RWPE2 (cell line): Measurements from ENCODE around the gene KPTN.

ENCODE experiments used
- ATAC-seq: fragments of 200-7000 bp; cut with Tn5 transposase; 3 replicates; pipeline ENCODE4 v1.9.1; 2021; ENCODE audit warnings: low read depth
- DNase-seq: peaks from one replicate; pipeline ENCODE4 v3.0.0-alpha.2; 2020; ENCODE audit warnings: low spot score
- H3K27ac ChIP-seq: fragments of 450-650 bp; 2 replicates; pipeline ENCODE4 v1.5.1; 2017; ENCODE audit warnings: mild to moderate bottlenecking; ENCODE audit not compliant: poor library complexity, severe bottlenecking
- H3K27me3 ChIP-seq: fragments of 250-450 bp; sonication (Bioruptor Pico); 2 replicates; pipeline ENCODE4 v1.5.1; 2021; ENCODE audit warnings: mild to moderate bottlenecking, moderate library complexity; ENCODE audit not compliant: insufficient read depth, poor library complexity, severe bottlenecking
- H3K36me3 ChIP-seq: fragments of 250-450 bp; sonication (Bioruptor Pico); 2 replicates; pipeline ENCODE4 v1.5.1; 2020; ENCODE audit warnings: low read depth, mild to moderate bottlenecking, moderate library complexity
- H3K4me1 ChIP-seq: fragments of 250-450 bp; sonication (Bioruptor Pico); 2 replicates; pipeline ENCODE4 v1.5.1; 2021; ENCODE audit warnings: mild to moderate bottlenecking, moderate library complexity; ENCODE audit not compliant: insufficient read depth, poor library complexity, severe bottlenecking
- H3K4me3 ChIP-seq: fragments of 250-450 bp; sonication (Bioruptor Pico); 2 replicates; pipeline ENCODE4 v1.5.1; 2021; ENCODE audit warnings: mild to moderate bottlenecking, moderate library complexity; ENCODE audit not compliant: severe bottlenecking
- H3K9me3 ChIP-seq: fragments of 250-450 bp; sonication (Bioruptor Pico); 2 replicates; pipeline ENCODE4 v1.5.1; 2021; ENCODE audit warnings: mild to moderate bottlenecking, moderate library complexity; ENCODE audit not compliant: severe bottlenecking
- CTCF ChIP-seq: fragments of 450-650 bp; IDR thresholded peaks from one replicate; pipeline ENCODE4 v1.5.1; 2017; ENCODE audit warnings: mild to moderate bottlenecking, moderate library complexity; ENCODE audit not compliant: poor library complexity, severe bottlenecking

KPTN gene

GRCh38 chr19:47471381-47471732 lies 12.7 kb downstream of the KPTN start:
- Histone ChIP-seq H3K9me3 (no peaks in the 10 kb centered on the region), H3K4me1 (no peaks in the 10 kb centered on the region), H3K27ac (no peak overlapping the region), H3K4me3 (no peak overlapping the region), H3K27me3 (peaks cover 36% of the 10 kb centered on the region), H3K36me3 (no peaks in the 10 kb centered on the region)
- ATAC-seq (no peak), DNase-seq (no peak)
- TF ChIP-seq CTCF, result no peak

DNA sequence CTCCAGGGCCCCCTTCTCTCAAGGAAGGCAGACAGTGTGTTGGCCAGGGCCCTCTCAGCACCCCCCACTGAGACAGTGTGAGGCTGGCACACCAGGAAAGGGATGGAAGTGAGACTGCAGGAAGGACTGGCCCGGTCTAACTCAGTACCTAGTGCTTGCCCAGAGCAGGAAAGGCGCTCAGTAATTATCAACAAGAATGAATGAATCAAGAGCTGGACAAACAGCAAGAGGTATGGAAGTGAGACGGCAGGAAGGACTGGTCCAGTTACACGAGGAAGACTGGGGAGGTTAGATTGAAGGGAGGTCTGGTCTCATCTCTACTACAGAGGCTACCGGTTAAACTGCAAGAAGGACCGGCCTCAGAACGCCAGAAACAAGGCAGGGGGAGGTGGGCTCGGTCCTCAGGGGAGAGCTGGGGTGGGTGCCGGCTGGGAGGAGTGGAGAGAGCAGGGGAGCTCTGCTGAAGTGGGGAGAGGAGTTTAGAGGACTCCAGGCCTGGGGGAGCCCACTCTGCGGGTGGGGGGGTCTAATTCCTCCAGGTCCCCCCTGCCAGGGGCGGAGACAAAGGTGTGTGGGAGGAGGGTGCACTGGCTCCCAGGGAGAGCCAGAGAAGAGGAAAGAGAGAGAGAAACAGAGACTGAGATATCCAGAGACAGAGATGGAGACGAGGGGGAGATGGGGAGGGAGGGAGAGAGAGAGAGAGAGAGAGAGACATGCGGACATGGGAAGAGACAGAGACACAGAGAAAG lies 13.4 kb downstream of the KPTN start:
- no peaks in the 10 kb centered on the region for H3K9me3 ChIP-seq
- no peaks in the 10 kb centered on the region for H3K36me3 ChIP-seq
- H3K27ac ChIP-seq, result no peak overlapping the region
- no peak overlapping the region for H3K4me3 ChIP-seq
- TF ChIP-seq CTCF, result no peak
- ATAC-seq, result no peak
- H3K27me3 ChIP-seq, result peaks cover 36% of the 10 kb centered on the region
- no peaks in the 10 kb centered on the region for H3K4me1 ChIP-seq
- DNase-seq, result no peak

DNA sequence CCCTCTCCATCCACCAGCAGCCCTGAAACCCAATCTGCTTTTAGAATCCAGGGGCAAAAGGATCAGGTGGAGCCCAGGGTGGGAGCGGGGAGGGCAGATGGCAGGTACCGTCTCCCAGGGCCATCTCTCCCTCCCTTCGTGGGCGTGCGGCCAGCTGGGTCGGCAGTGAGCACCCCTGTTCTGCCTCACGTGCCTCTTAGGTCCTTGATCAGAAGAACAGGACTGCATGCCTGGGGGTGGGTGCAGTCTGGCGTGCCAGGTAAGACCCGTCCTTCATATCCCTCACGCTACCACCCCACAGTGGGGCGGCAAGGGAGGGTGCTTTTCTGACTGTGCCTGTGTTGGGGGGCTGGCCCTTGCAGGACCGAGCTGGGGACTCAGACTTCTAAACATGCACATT lies 14.3 kb downstream of the KPTN start:
- TF ChIP-seq CTCF, result no peak
- DNase-seq, result no peak
- Histone ChIP-seq H3K4me1 (no peaks in the 10 kb centered on the region), H3K27me3 (peaks cover 36% of the 10 kb centered on the region), H3K4me3 (no peak overlapping the region), H3K9me3 (no peaks in the 10 kb centered on the region), H3K36me3 (no peaks in the 10 kb centered on the region), H3K27ac (no peak overlapping the region)
- ATAC-seq, result peak; percentile 12; the same call in 2 of the 3 replicates

- H3K4me1 ChIP-seq, result no peaks in the 10 kb centered on the region
- no peak overlapping the region for H3K4me3 ChIP-seq
- no peak for TF ChIP-seq CTCF
- H3K36me3 ChIP-seq, result no peaks in the 10 kb centered on the region
- ATAC-seq (no peak), DNase-seq (no peak)
- no peak overlapping the region for H3K27ac ChIP-seq
- peaks cover 36% of the 10 kb centered on the region for H3K27me3 ChIP-seq
- no peaks in the 10 kb centered on the region for H3K9me3 ChIP-seq
Measured at GRCh38 chr19:47469363-47469700, 14.7 kb downstream of the KPTN start.

GRCh38 chr19:47467914-47468313 lies 16.1 kb downstream of the KPTN start:
- peaks cover 36% of the 10 kb centered on the region for H3K27me3 ChIP-seq

More at GRCh38 chr19:47467914-47468313, 16.1 kb downstream of the KPTN start:
- Histone ChIP-seq H3K4me1 (no peaks in the 10 kb centered on the region), H3K4me3 (no peak overlapping the region), H3K9me3 (no peaks in the 10 kb centered on the region), H3K27ac (no peak overlapping the region), H3K36me3 (no peaks in the 10 kb centered on the region)
- no peak for TF ChIP-seq CTCF
- ATAC-seq, result no peak
- no peak for DNase-seq
